Neuronal stem cell (in vitro differentiated cells): ENCODE measurements around the gene FOLR1.

Source experiments
- DNase-seq: peaks from one replicate; pipeline ENCODE4 v3.0.0-alpha.2; 2013; ENCODE audit warnings: low spot score
- H2AFZ ChIP-seq: one replicate; pipeline ENCODE4 v1.6.1; 2013; ENCODE audit warnings: mild to moderate bottlenecking, low read length, inconsistent platforms
- H2AK5ac ChIP-seq: 2 replicates; pipeline ENCODE4 v1.6.1; 2013; ENCODE audit warnings: low read depth, mild to moderate bottlenecking, inconsistent platforms, low read length, moderate library complexity, mixed read lengths
- H2BK120ac ChIP-seq: 2 replicates; pipeline ENCODE4 v1.6.1; 2013; ENCODE audit warnings: low read depth, mild to moderate bottlenecking, inconsistent platforms, low read length, moderate library complexity, mixed read lengths
- H2BK12ac ChIP-seq: one replicate; pipeline ENCODE4 v1.6.1; 2013; ENCODE audit warnings: low read length, inconsistent platforms
- H2BK15ac ChIP-seq: 2 replicates; pipeline ENCODE4 v1.6.1; 2013; ENCODE audit warnings: mild to moderate bottlenecking, low read length, inconsistent platforms, mixed read lengths
- H2BK5ac ChIP-seq: one replicate; pipeline ENCODE4 v1.6.1; 2013; ENCODE audit warnings: inconsistent platforms, mild to moderate bottlenecking, low read length, moderate library complexity
- H3K14ac ChIP-seq: one replicate; pipeline ENCODE4 v1.6.1; 2013; ENCODE audit warnings: low read length, inconsistent platforms
- H3K18ac ChIP-seq: 2 replicates; pipeline ENCODE4 v1.6.1; 2013; ENCODE audit warnings: low read length, inconsistent platforms
- H3K23ac ChIP-seq: 2 replicates; pipeline ENCODE4 v1.6.1; 2013; ENCODE audit warnings: low read depth, mild to moderate bottlenecking, mixed read lengths, low read length, inconsistent platforms; ENCODE audit not compliant: poor library complexity
- H3K27ac ChIP-seq: replicated peaks from 3 replicates; pipeline ENCODE4 v1.5.1; 2013; ENCODE audit warnings: low read length, inconsistent platforms
- H3K27me3 ChIP-seq, 3 experiments: 2 replicates each; pipeline ENCODE4 v1.6.1; 2013; ENCODE audit warnings: low read length in 3 of 3, mild to moderate bottlenecking in 2 of 3, inconsistent platforms in 1 of 3, low read depth in 1 of 3, mixed read lengths in 1 of 3, moderate library complexity in 1 of 3; ENCODE audit not compliant: control insufficient read depth in 3 of 3, insufficient read depth in 3 of 3
- H3K36me3 ChIP-seq, 2 donors: replicated peaks in 1 of 2; 2 replicates each; pipeline ENCODE4 v1.6.1; 2013; ENCODE audit warnings: low read length in 2 of 2; ENCODE audit not compliant: control insufficient read depth in 2 of 2, insufficient read depth in 2 of 2
- H3K4ac ChIP-seq: 2 replicates; pipeline ENCODE4 v1.6.1; 2013; ENCODE audit warnings: inconsistent platforms, mild to moderate bottlenecking, low read length, moderate library complexity
- H3K4me1 ChIP-seq, 2 donors: 1 replicate in 1 of 2; 2 replicates in 1 of 2; pipeline ENCODE4 v1.6.1; 2013; ENCODE audit warnings: low read length in 2 of 2, low read depth in 1 of 2; ENCODE audit not compliant: control insufficient read depth in 2 of 2, insufficient read depth in 1 of 2
- H3K4me2 ChIP-seq: one replicate; pipeline ENCODE4 v1.6.1; 2013; ENCODE audit warnings: mild to moderate bottlenecking, low read length, inconsistent platforms; ENCODE audit not compliant: insufficient read depth, poor library complexity, severe bottlenecking
- H3K4me3 ChIP-seq, 2 donors: 2 replicates each; pipeline ENCODE4 v1.5.1; 2013; ENCODE audit warnings: low read length in 2 of 2, mild to moderate bottlenecking in 2 of 2, inconsistent platforms in 1 of 2, moderate library complexity in 1 of 2
- H3K79me1 ChIP-seq: one replicate; pipeline ENCODE4 v1.6.1; 2013; ENCODE audit warnings: low read depth, mild to moderate bottlenecking, inconsistent platforms, low read length, moderate library complexity
- H3K9ac ChIP-seq: one replicate; pipeline ENCODE4 v1.6.1; 2013; ENCODE audit warnings: mild to moderate bottlenecking, low read depth, low read length, inconsistent platforms; ENCODE audit not compliant: poor library complexity
- H3K9me3 ChIP-seq, 2 donors: replicated peaks in 1 of 2; 2 replicates each; pipeline versions ENCODE3 to v1.6.1; 2013; ENCODE audit warnings: low read length in 2 of 2, mild to moderate bottlenecking in 2 of 2, inconsistent platforms in 1 of 2, low read depth in 1 of 2, mixed read lengths in 1 of 2, moderate library complexity in 1 of 2; ENCODE audit not compliant: control insufficient read depth in 2 of 2, insufficient read depth in 1 of 2
- H4K8ac ChIP-seq: one replicate; pipeline ENCODE4 v1.6.1; 2013; ENCODE audit warnings: low read depth, mild to moderate bottlenecking, inconsistent platforms, low read length, moderate library complexity
- H4K91ac ChIP-seq: one replicate; pipeline ENCODE4 v1.6.1; 2013; ENCODE audit warnings: low read length, low read depth, mild to moderate bottlenecking, inconsistent platforms; ENCODE audit not compliant: poor library complexity
- WGBS, 2 donors: extraction: QIAGEN DNeasy Blood & Tissue Kit; methylation state at CpG; one replicate each; pipeline ENCODE4 v1.1.7; 2013; ENCODE audit warnings: missing lambda C conversion rate in 2 of 2, mixed read lengths in 1 of 2; ENCODE audit not compliant: insufficient read length in 2 of 2, insufficient replicate concordance in 1 of 2; ENCODE audit errors: extremely low coverage in 2 of 2; 5-methylcytosine and 5-hydroxymethylcytosine counted together

The FOLR1 gene

GRCh38 chr11:72228844-72229231 lies 36.9 kb downstream of the FOLR1 start:
- H4K8ac ChIP-seq: no peak overlapping the region
- H3K4me2 ChIP-seq: no peak overlapping the region
- H2BK5ac ChIP-seq: no peak overlapping the region
- no peak overlapping the region for H3K4me3 ChIP-seq
- no peaks in the 10 kb centered on the region for H3K9me3 ChIP-seq
- no peak overlapping the region for H2AFZ ChIP-seq
- H2BK15ac ChIP-seq: no peak overlapping the region
- no peak overlapping the region for H3K18ac ChIP-seq
- H2BK120ac ChIP-seq: no peak overlapping the region
- H3K9ac ChIP-seq: no peak overlapping the region
- H2AK5ac ChIP-seq: no peak overlapping the region
- H2BK12ac ChIP-seq: no peak overlapping the region
- H3K27me3 ChIP-seq: no peaks in the 10 kb centered on the region
- no peak overlapping the region for H4K91ac ChIP-seq
- H3K27ac ChIP-seq: no peak overlapping the region
- peaks cover 3 to 12% of the 10 kb centered on the region in 2 donors for H3K4me1 ChIP-seq
- peaks cover 54 to 77% of the 10 kb centered on the region in 2 donors for H3K36me3 ChIP-seq
- no CpG with 5 or more reads among the region's 7 CpGs for WGBS, 2 donors
- no peak overlapping the region for H3K23ac ChIP-seq
- DNase-seq: no peak
- peak overlapping the region; percentile 15 for H3K14ac ChIP-seq
- no peak overlapping the region for H3K4ac ChIP-seq
- H3K79me1 ChIP-seq: peaks cover 15% of the 10 kb centered on the region

- Histone ChIP-seq H2BK5ac (no peak overlapping the region), H2AK5ac (no peak overlapping the region), H3K27me3 (no peaks in the 10 kb centered on the region), H3K14ac (peak overlapping the region; percentile 15), H3K79me1 (peaks cover 15% of the 10 kb centered on the region), H3K36me3 (peaks cover 58 to 82% of the 10 kb centered on the region in 2 donors), H2BK120ac (no peak overlapping the region), H3K9me3 (no peaks in the 10 kb centered on the region), H2AFZ (no peak overlapping the region), H3K9ac (no peak overlapping the region), H4K91ac (no peak overlapping the region), H2BK12ac (no peak overlapping the region), H3K18ac (no peak overlapping the region), H3K27ac (no peak overlapping the region), H4K8ac (no peak overlapping the region), H3K23ac (peak overlapping the region; percentile 1), H3K4me2 (no peak overlapping the region), H3K4me3 (no peak overlapping the region), H2BK15ac (no peak overlapping the region), H3K4me1 (peaks cover 3 to 12% of the 10 kb centered on the region in 2 donors), H3K4ac (no peak overlapping the region)
- no CpG with 5 or more reads among the region's 8 CpGs for WGBS, 2 donors
- DNase-seq: no peak
These were observed 37.5 kb downstream of the FOLR1 start for GRCh38 chr11:72229336-72229924.

GRCh38 chr11:72229925-72230763 lies 38.2 kb downstream of the FOLR1 start:
- Histone ChIP-seq H3K9me3 (no peaks in the 10 kb centered on the region), H3K36me3 (peaks cover 63 to 90% of the 10 kb centered on the region in 2 donors), H2BK12ac (no peak overlapping the region), H2AK5ac (no peak overlapping the region), H3K79me1 (peaks cover 14% of the 10 kb centered on the region), H3K4me3 (no peak overlapping the region), H2AFZ (no peak overlapping the region), H2BK5ac (no peak overlapping the region), H3K14ac (no peak overlapping the region), H3K4me2 (no peak overlapping the region), H3K18ac (no peak overlapping the region), H3K9ac (no peak overlapping the region), H3K4me1 (peaks cover 2 to 12% of the 10 kb centered on the region in 2 donors), H2BK15ac (no peak overlapping the region), H3K27me3 (no peaks in the 10 kb centered on the region), H3K4ac (no peak overlapping the region), H3K23ac (peak overlapping the region; percentile 1), H2BK120ac (no peak overlapping the region), H3K27ac (no peak overlapping the region), H4K91ac (no peak overlapping the region), H4K8ac (no peak overlapping the region)
- no peak for DNase-seq
- no CpG with 5 or more reads among the region's 21 CpGs for WGBS, 2 donors

- Histone ChIP-seq H3K9ac (no peak overlapping the region), H2BK15ac (no peak overlapping the region), H2BK5ac (no peak overlapping the region), H2BK120ac (no peak overlapping the region), H3K9me3 (no peaks in the 10 kb centered on the region), H3K18ac (no peak overlapping the region), H3K4me1 (peaks cover 0 to 7% of the 10 kb centered on the region in 2 donors), H4K8ac (no peak overlapping the region), H2AFZ (no peak overlapping the region), H3K27ac (no peak overlapping the region), H3K79me1 (peaks cover 8% of the 10 kb centered on the region), H3K36me3 (peaks cover 68 to 97% of the 10 kb centered on the region in 2 donors), H3K4ac (no peak overlapping the region), H4K91ac (no peak overlapping the region), H3K27me3 (no peaks in the 10 kb centered on the region), H2BK12ac (no peak overlapping the region), H2AK5ac (no peak overlapping the region), H3K4me3 (no peak overlapping the region), H3K23ac (no peak overlapping the region), H3K4me2 (no peak overlapping the region), H3K14ac (no peak overlapping the region)
- no CpG with 5 or more reads among the region's 18 CpGs for WGBS, 2 donors
- no peak for DNase-seq
These were observed 38.9 kb downstream of the FOLR1 start for GRCh38 chr11:72230764-72231365.
